ENCODE measurements around the gene GTF2E1. TPM values are rescaled to one million over a fixed set of nuclear protein-coding genes. Genes with fewer than 3 reads are reported as not detected.

Gene GTF2E1
- total and polyA plus RNA-seq, 2 of the 4 experiments (the other 2 are of a cell fraction) = 8.2 to 18.5 TPM

DNA sequence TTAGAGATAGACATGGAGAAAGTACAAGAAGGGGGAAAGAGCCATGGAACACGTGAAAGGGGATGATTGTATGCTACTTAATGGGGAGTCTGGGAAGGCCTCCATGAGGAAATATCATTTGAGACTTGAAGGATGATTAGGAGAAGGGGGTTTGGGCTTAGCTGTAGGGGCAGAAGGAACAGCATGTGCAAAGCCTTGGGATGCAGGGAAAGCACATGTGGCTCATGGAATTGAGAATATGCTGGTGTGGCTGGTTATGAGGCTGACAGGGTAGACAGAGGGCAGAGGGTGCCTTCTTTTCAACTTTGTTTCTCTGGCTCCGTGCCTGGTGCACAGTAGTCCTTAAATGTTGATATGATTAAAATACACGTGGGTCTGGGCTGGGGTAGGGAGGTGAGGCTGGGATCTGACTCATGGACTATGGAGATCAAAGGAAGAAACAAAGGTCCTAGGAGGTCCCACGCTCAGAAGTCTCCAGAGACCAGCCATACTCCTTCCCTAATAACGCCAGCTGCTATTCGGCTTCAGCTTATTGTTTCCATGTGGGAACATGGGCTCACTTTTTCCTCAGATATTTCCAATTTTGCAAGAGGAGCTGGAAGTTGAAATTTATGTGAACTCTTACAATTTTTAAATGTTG, 1.1 kb downstream of the GTF2E1 start:
- H2AK5ac ChIP-seq (ENCODE audit: low read depth, low read length) = peak overlapping the region; percentile 92
- peak overlapping the region; percentile 61; the same call in 1 of the 2 replicates for H3K4me3 ChIP-seq (ENCODE audit: insufficient read depth, low read depth, low read length)
- ChIA-PET POLR2A (ENCODE audit: unreplicated experiment) (no interaction called here), CTCF (interaction anchor here (1.7 kb wide), 1 partner anchor 22 kb away, joined by 4 read pairs; no protein-coding TSS in a partner anchor)
- H4K91ac ChIP-seq (ENCODE audit: insufficient read depth, low read depth, low read length) = peak overlapping the region; percentile 55; the same call in 1 of the 2 replicates
- peak overlapping the region; percentile 61 for H3K27ac ChIP-seq (ENCODE audit: insufficient read depth, low read length)
- no peaks in the 10 kb centered on the region for H3K9me3 ChIP-seq (ENCODE audit: control insufficient read depth, insufficient read depth, low read length)
- H2BK5ac ChIP-seq (ENCODE audit: low read depth, low read length, poor library complexity, severe bottlenecking) = peak overlapping the region; percentile 53
- peak overlapping the region; percentile 29; the same call in 1 of the 2 replicates for H2BK120ac ChIP-seq (ENCODE audit: low read depth, low read length)
- peak; percentile 13 for DNase-seq
- TF ChIP-seq FOS (IDR thresholded peaks at IDR 0.05; ENCODE audit: low read depth, low read length) (no peak), RFX5 (IDR thresholded peaks at IDR 0.05; ENCODE audit: low read depth, low read length) (no peak), BHLHE40 (IDR thresholded peaks at IDR 0.05; ENCODE audit: low read depth, low read length) (no peak), MXI1 (IDR thresholded peaks at IDR 0.05; ENCODE audit: borderline replicate concordance, low read depth, low read length) (no peak), MAFK (IDR thresholded peaks at IDR 0.05; ENCODE audit: low read depth, low read length) (no peak), CTCF (conservative IDR thresholded peaks at IDR 0.05; ENCODE audit: low read depth, low read length) (no peak), CEBPB (IDR thresholded peaks at IDR 0.05; ENCODE audit: low read depth, low read length) (no peak), RAD21 (IDR thresholded peaks at IDR 0.05; ENCODE audit: low read length) (no peak), MAZ (IDR thresholded peaks at IDR 0.05; ENCODE audit: borderline replicate concordance, low read depth, low read length) (no peak), POLR2A (IDR thresholded peaks at IDR 0.05; ENCODE audit: low read depth, low read length) (no peak), NFE2L2 (IDR thresholded peaks at IDR 0.05; ENCODE audit: low read depth, low read length) (no peak), CHD1 (IDR thresholded peaks at IDR 0.05; ENCODE audit: low read depth, low read length) (no peak)
- TF ChIP-seq, protein P1, sequence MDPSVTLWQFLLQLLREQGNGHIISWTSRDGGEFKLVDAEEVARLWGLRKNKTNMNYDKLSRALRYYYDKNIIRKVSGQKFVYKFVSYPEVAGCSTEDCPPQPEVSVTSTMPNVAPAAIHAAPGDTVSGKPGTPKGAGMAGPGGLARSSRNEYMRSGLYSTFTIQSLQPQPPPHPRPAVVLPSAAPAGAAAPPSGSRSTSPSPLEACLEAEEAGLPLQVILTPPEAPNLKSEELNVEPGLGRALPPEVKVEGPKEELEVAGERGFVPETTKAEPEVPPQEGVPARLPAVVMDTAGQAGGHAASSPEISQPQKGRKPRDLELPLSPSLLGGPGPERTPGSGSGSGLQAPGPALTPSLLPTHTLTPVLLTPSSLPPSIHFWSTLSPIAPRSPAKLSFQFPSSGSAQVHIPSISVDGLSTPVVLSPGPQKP (IDR thresholded peaks at IDR 0.05; ENCODE audit: borderline replicate concordance, low read depth, low read length) = no peak
- TF ChIP-seq, protein P2, sequence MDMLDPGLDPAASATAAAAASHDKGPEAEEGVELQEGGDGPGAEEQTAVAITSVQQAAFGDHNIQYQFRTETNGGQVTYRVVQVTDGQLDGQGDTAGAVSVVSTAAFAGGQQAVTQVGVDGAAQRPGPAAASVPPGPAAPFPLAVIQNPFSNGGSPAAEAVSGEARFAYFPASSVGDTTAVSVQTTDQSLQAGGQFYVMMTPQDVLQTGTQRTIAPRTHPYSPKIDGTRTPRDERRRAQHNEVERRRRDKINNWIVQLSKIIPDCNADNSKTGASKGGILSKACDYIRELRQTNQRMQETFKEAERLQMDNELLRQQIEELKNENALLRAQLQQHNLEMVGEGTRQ (IDR thresholded peaks at IDR 0.05; ENCODE audit: low read depth, low read length) = no peak
- no peaks in the 10 kb centered on the region for H4K20me1 ChIP-seq (ENCODE audit: insufficient read depth, low read length)
- in situ Hi-C loops (cut with MboI; ENCODE audit: low sequenced_read_pairs) = no loop called here
- peaks cover 34 to 48% of the 10 kb centered on the region in 2 experiments for H3K79me1 ChIP-seq (ENCODE audit: low read depth in 1 of 2, low read length in 2 of 2)
- H4K5ac ChIP-seq (ENCODE audit: low read depth, low read length) = peak overlapping the region; percentile 81
- H3K27me3 ChIP-seq (ENCODE audit: control insufficient read depth, insufficient read depth, low read length) = no peaks in the 10 kb centered on the region
- H3K4me1 ChIP-seq (ENCODE audit: control insufficient read depth, insufficient read depth, low read length) = peaks cover 4% of the 10 kb centered on the region
- peak overlapping the region; percentile 9; the same call in 1 of the 2 replicates for H3K18ac ChIP-seq (ENCODE audit: low read depth, low read length)
- H2BK15ac ChIP-seq (ENCODE audit: low read depth, low read length) = peak overlapping the region; percentile 33; the same call in 1 of the 3 replicates
- H2AK9ac ChIP-seq (replicated peaks; ENCODE audit: low read depth, low read length, poor library complexity) = peak overlapping the region; percentile 60
- H3K23ac ChIP-seq (ENCODE audit: low read depth, low read length) = peak overlapping the region; percentile 78
- no peak for ATAC-seq (ENCODE audit: low read depth)
- intact Hi-C loops (cut with micrococcal nuclease) = loop anchor here (2.0 kb wide), 4 partner anchors 43 to 183 kb away; partner anchors contain the start of gene NDUFB4
- H3K56ac ChIP-seq (ENCODE audit: extremely low read depth, insufficient read depth, low read length) = peak overlapping the region; percentile 71
- peak overlapping the region; percentile 74 for H3K9ac ChIP-seq (ENCODE audit: low read depth, low read length)
- H3K4me2 ChIP-seq (ENCODE audit: low read depth, low read length) = peak overlapping the region; percentile 70
- no peak overlapping the region for H2BK20ac ChIP-seq (ENCODE audit: low read depth, low read length)
- H4K8ac ChIP-seq (ENCODE audit: low read depth in 2 of 2, low read length in 2 of 2) = peak overlapping the region; percentile 71 to 89
- WGBS, 2 experiments (ENCODE audit: extremely low coverage in 2 of 2, insufficient read length in 1 of 2) = 13% methylated on average over 1 of the region's 6 CpGs; no CpG with 5 or more reads in 1 of the 2 experiments
- H3K36me3 ChIP-seq (ENCODE audit: control insufficient read depth, insufficient read depth, low read length) = no peaks in the 10 kb centered on the region
- dilution Hi-C loops (cut with HindIII; ENCODE audit: low sequenced_read_pairs, unreplicated experiment) = no loop called here
- peak overlapping the region; percentile 8 for H2AFZ ChIP-seq (replicated peaks; ENCODE audit: low read length, poor library complexity)
- peaks cover 5% of the 10 kb centered on the region for H3K9me1 ChIP-seq (ENCODE audit: insufficient read depth, low read length)
- BruUV-seq (replicated peaks) = no TSS peak
- peak overlapping the region; percentile 69 for H3K4ac ChIP-seq (ENCODE audit: low read depth, low read length)
- H3K14ac ChIP-seq (replicated peaks; ENCODE audit: low read depth, low read length) = peak overlapping the region; percentile 72

Measured in IMR-90 (cell line).